HepG2 (cell line): ENCODE measurements around the gene CTNNA2. TPM values are rescaled to one million over a fixed set of nuclear protein-coding genes. Genes with fewer than 3 reads are reported as not detected.

Source experiments
- ATAC-seq: fragments of 200-7000 bp; cut with Tn5 transposase; 3 replicates; pipeline ENCODE4 v1.9.1; 2020; ENCODE audit warnings: mild to moderate bottlenecking, moderate library complexity
- BruUV-seq: library from RNA; stranded (reverse); fragments of 400-500 nt; replicated peaks from 2 replicates; lab custom pipeline; 2021; lab: Mats Ljungman, UMichigan
- CTCF ChIA-PET: fragments of 300-600 bp; formaldehyde crosslinking; extraction: SDS; loops from one replicate; lab custom pipeline; 2021; ENCODE audit warnings: low total read pairs, inconsistent platforms, low intra/inter-chr PET ratio; lab: Yijun Ruan, JAX
- POLR2A ChIA-PET: fragments of 350-600 bp; sonication (Branson Sonifier 250); formaldehyde crosslinking; loops from one replicate; lab custom pipeline; 2020; ENCODE audit warnings: antibody characterized with exemption, inconsistent platforms; lab: Yijun Ruan, JAX
- DNase-seq: peaks from one replicate; pipeline ENCODE4 v3.0.0-alpha.2; 2015; ENCODE audit warnings: low spot score
- FAIRE-seq: peaks from 3 replicates; lab custom pipeline; 2011; peaks lifted over from hg19 to GRCh38; lab: Jason Lieb, UNC
- H2AFZ ChIP-seq: one replicate; pipeline ENCODE4 v1.6.1; 2011; ENCODE audit warnings: low read length, inconsistent platforms
- H3K27ac ChIP-seq: fragments of 300-600 bp; 3 replicates; pipeline ENCODE4 v1.8.0; 2011; ENCODE audit warnings: mixed run types, mild to moderate bottlenecking, mixed read lengths, low read length, inconsistent platforms; ENCODE audit not compliant: insufficient read depth; ENCODE audit errors: extremely low read length
- H3K27me3 ChIP-seq, 2 experiments: fragments of 200-600 bp in 1 of 2; 2 replicates in 1 of 2; 3 replicates in 1 of 2; pipeline versions ENCODE4 v1.6.0 to v1.8.0; 2011; ENCODE audit warnings: low read length in 2 of 2, mild to moderate bottlenecking in 2 of 2, moderate library complexity in 2 of 2, inconsistent platforms in 1 of 2; ENCODE audit not compliant: insufficient read depth in 2 of 2, control insufficient read depth in 1 of 2
- H3K36me3 ChIP-seq, 2 experiments: fragments of 200-600 bp in 1 of 2; replicated peaks in 1 of 2; 2 replicates in 1 of 2; 3 replicates in 1 of 2; pipeline versions ENCODE4 v1.5.1 to v1.8.0; 2011; ENCODE audit warnings: low read length in 2 of 2, inconsistent platforms in 1 of 2; ENCODE audit not compliant: insufficient read depth in 2 of 2, control insufficient read depth in 1 of 2
- H3K4me1 ChIP-seq: 2 replicates; pipeline ENCODE4 v1.5.1; 2012; ENCODE audit warnings: low read length, inconsistent platforms; ENCODE audit not compliant: insufficient read depth
- H3K4me2 ChIP-seq: 2 replicates; pipeline ENCODE4 v1.6.0; 2011; ENCODE audit warnings: low read depth, low read length, inconsistent platforms
- H3K4me3 ChIP-seq, 3 experiments: fragments of 200-600 bp in 1 of 3; sonication (generic), shearing (Covaris generic) in 1 of 3; replicated peaks in 1 of 3; 2 replicates each; pipeline ENCODE4 v1.5.1; 2011 to 2016; ENCODE audit warnings: low read length in 3 of 3, inconsistent platforms in 2 of 3, low read depth in 2 of 3, mild to moderate bottlenecking in 2 of 3, control low read depth in 1 of 3, mixed read lengths in 1 of 3; ENCODE audit not compliant: insufficient read depth in 1 of 3
- H3K79me2 ChIP-seq: one replicate; pipeline ENCODE4 v1.6.1; 2011; ENCODE audit warnings: low read length, inconsistent platforms; ENCODE audit not compliant: insufficient read depth
- H3K9ac ChIP-seq: 2 replicates; pipeline ENCODE4 v1.6.0; 2011; ENCODE audit warnings: mild to moderate bottlenecking, low read depth, low read length, inconsistent platforms; ENCODE audit not compliant: insufficient read depth
- H3K9me3 ChIP-seq: 2 replicates; pipeline ENCODE4 v1.5.1; 2012; ENCODE audit warnings: mild to moderate bottlenecking, low read length
- H4K20me1 ChIP-seq: 2 replicates; pipeline ENCODE4 v1.6.0; 2011; ENCODE audit warnings: inconsistent platforms, mild to moderate bottlenecking, low read length, moderate library complexity; ENCODE audit not compliant: insufficient read depth
- NR2F6 ChIP-seq, 2 experiments: IDR thresholded peaks; 2 replicates each; pipeline ENCODE4 v1.6.1; 2016; ENCODE audit warnings: antibody characterized with exemption in 1 of 2, mild to moderate bottlenecking in 1 of 2
- TBX2 ChIP-seq: sonication (generic); formaldehyde crosslinking; IDR thresholded peaks from 2 replicates; pipeline ENCODE4 v1.5.0; 2020; ENCODE audit warnings: missing genetic modification reagents, mild to moderate bottlenecking, borderline replicate concordance
- TEAD2 ChIP-seq: sonication (generic); formaldehyde crosslinking; IDR thresholded peaks from 2 replicates; pipeline ENCODE4 v1.9.0; 2021; ENCODE audit warnings: missing genetic modification reagents
- ZNF251 ChIP-seq: sonication (generic); formaldehyde crosslinking; IDR thresholded peaks from 2 replicates; pipeline ENCODE4 v1.9.0; 2021; ENCODE audit warnings: mild to moderate bottlenecking, missing genetic modification reagents
- WGBS: methylation state at CpG from one replicate; pipeline ENCODE4 v1.1.6; 2017; ENCODE audit warnings: low lambda C conversion rate; 5-methylcytosine and 5-hydroxymethylcytosine counted together
- in situ Hi-C: cut with HindIII; loops from 2 replicates; pipeline ENCODE4 v1.10.0; 2017; ENCODE audit warnings: low pct_unique_long_range_greater_than_20kb; ENCODE audit not compliant: extremely low pct_ligation_motif_present
- intact Hi-C: fragments of 100-400 bp; cut with micrococcal nuclease; formaldehyde crosslinking; loops from one replicate; pipeline ENCODE4 v1.10.0; 2022; ENCODE audit not compliant: unreplicated experiment
- polyA plus RNA-seq, 8 experiments: library from polyadenylated mRNA; depleted of rRNA in 3 of 8; stranded (reverse) in 7 of 8; unstranded in 1 of 8; fragments of >200 nt; fragmentation: Illumina TruSeq in 4 of 8; extraction: Trizol in 4 of 8; gene quantifications; 2 replicates each; pipeline versions ENCODE4 v1.2.1 to v1.2.3, GENCODE V29; 2011 to 2016; ENCODE audit warnings: low read depth in 4 of 8, missing spikeins in 1 of 8, mixed read lengths in 1 of 8; ENCODE audit not compliant: insufficient read depth in 1 of 8
- total RNA-seq, 5 experiments: library from RNA; depleted of rRNA; stranded (reverse); fragments of >200 nt; fragmentation: Illumina TruSeq; extraction: Trizol; gene quantifications; 2 replicates each; pipeline ENCODE4 v1.2.3, GENCODE V29; 2016; ENCODE audit warnings: low read depth in 1 of 5
- TF ChIP-seq, protein P1 (sequence below), 2 experiments: fragments of 450-650 bp in 1 of 2; sonication (generic) in 1 of 2; formaldehyde crosslinking; IDR thresholded peaks; 2 replicates each; pipeline versions ENCODE4 v1.5.0 to v1.8.0; 2020 to 2022; ENCODE audit warnings: mild to moderate bottlenecking in 1 of 2, missing genetic modification reagents in 1 of 2
- TF ChIP-seq, protein P2 (sequence below), 2 experiments: sonication (generic) in 1 of 2; formaldehyde crosslinking in 1 of 2; IDR thresholded peaks; 2 replicates each; pipeline versions ENCODE4 v1.5.1 to v1.6.1; 2011 to 2020; ENCODE audit warnings: borderline replicate concordance in 1 of 2, low read depth in 1 of 2, low read length in 1 of 2, mild to moderate bottlenecking in 1 of 2, missing genetic modification reagents in 1 of 2, moderate library complexity in 1 of 2
- TF ChIP-seq, protein P3 (sequence below): sonication (generic); formaldehyde crosslinking; conservative IDR thresholded peaks from 2 replicates; pipeline ENCODE4 v1.5.0; 2020; ENCODE audit warnings: missing genetic modification reagents

CTNNA2 gene
- total and polyA plus RNA-seq, 2 of the 13 experiments (the other 11 are each of a cell fraction or from before 2014, with no cell fraction given), result not detected

DNA sequence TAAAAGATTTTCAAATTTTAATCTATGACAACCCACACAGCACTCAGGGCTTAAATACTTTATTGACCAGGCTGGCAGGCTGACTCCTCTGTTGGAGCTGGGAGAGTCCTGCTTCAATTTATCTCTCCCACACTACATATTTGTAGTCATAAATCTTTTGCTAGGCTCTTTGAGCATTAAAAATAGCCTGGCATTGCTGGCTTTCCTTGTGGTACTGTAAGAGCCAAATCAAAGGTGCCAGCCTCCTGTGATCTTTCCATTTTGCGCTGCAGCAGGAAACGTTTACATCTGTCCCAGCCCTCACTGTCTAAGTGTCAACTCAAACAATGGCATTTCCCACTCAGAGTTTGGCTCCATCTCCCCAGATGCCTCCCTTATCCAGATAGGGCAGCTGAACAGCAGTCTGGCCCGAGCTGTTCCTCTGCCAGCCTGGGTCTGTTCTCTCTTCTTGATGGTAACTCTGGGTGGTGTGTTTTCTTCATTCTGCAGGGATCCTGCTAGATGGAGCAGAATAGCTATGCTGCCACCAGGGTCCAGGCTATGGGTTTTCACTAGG lies 729.6 kb downstream of the CTNNA2 start:
- Histone ChIP-seq H3K4me3 (no peak overlapping the region), H3K9me3 (no peaks in the 10 kb centered on the region), H2AFZ (no peak overlapping the region), H3K27me3 (no peaks in the 10 kb centered on the region), H3K27ac (no peak overlapping the region), H3K4me1 (no peaks in the 10 kb centered on the region), H3K9ac (no peak overlapping the region), H3K36me3 (no peaks in the 10 kb centered on the region), H4K20me1 (no peaks in the 10 kb centered on the region), H3K79me2 (no peaks in the 10 kb centered on the region), H3K4me2 (no peak overlapping the region)
- FAIRE-seq, result no peak
- CTCF ChIA-PET, result no interaction called here
- 36% methylated on average over 3 of the region's 3 CpGs for WGBS
- POLR2A ChIA-PET, result no interaction called here
- no TSS peak for BruUV-seq
- in situ Hi-C loops (no loop called here), intact Hi-C loops (no loop called here)
- TF ChIP-seq ZNF251 (CRISPR knock-in tag) (no peak), TEAD2 (CRISPR knock-in tag) (no peak), NR2F6 (IDR thresholded peaks at IDR 0.05) (no peak), NR2F6 (CRISPR knock-in tag; IDR thresholded peaks at IDR 0.05) (no peak), TBX2 (no peak)
- TF ChIP-seq, protein P1, sequence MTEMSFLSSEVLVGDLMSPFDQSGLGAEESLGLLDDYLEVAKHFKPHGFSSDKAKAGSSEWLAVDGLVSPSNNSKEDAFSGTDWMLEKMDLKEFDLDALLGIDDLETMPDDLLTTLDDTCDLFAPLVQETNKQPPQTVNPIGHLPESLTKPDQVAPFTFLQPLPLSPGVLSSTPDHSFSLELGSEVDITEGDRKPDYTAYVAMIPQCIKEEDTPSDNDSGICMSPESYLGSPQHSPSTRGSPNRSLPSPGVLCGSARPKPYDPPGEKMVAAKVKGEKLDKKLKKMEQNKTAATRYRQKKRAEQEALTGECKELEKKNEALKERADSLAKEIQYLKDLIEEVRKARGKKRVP (CRISPR knock-in tag; IDR thresholded peaks at IDR 0.05), result no peak
- TF ChIP-seq, protein P2, sequence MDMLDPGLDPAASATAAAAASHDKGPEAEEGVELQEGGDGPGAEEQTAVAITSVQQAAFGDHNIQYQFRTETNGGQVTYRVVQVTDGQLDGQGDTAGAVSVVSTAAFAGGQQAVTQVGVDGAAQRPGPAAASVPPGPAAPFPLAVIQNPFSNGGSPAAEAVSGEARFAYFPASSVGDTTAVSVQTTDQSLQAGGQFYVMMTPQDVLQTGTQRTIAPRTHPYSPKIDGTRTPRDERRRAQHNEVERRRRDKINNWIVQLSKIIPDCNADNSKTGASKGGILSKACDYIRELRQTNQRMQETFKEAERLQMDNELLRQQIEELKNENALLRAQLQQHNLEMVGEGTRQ (IDR thresholded peaks at IDR 0.05; ENCODE audit: low read depth, low read length), result no peak
- TF ChIP-seq, protein P2 (CRISPR knock-in tag; IDR thresholded peaks at IDR 0.05; ENCODE audit: borderline replicate concordance), result no peak
- TF ChIP-seq, protein P3, sequence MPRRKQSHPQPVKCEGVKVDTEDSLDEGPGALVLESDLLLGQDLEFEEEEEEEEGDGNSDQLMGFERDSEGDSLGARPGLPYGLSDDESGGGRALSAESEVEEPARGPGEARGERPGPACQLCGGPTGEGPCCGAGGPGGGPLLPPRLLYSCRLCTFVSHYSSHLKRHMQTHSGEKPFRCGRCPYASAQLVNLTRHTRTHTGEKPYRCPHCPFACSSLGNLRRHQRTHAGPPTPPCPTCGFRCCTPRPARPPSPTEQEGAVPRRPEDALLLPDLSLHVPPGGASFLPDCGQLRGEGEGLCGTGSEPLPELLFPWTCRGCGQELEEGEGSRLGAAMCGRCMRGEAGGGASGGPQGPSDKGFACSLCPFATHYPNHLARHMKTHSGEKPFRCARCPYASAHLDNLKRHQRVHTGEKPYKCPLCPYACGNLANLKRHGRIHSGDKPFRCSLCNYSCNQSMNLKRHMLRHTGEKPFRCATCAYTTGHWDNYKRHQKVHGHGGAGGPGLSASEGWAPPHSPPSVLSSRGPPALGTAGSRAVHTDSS (CRISPR knock-in tag), result no peak
- no peak for DNase-seq
- no peak for ATAC-seq
